ENCODE measurements around the gene ACTR1B.

GRCh38 chr2:97663962-97664635 is at the start of gene ACTR1B:
- TF ChIP-seq CTCF (IDR thresholded peaks at IDR 0.05) = peak; percentile 42 to 58 (median 54)
- TF ChIP-seq POLR2A (IDR thresholded peaks at IDR 0.05) = peak; percentile 93

All from right lobe of liver (tissue), 4 donors.